HepG2 (cell line): Measurements from ENCODE around the gene FAM118A. TPM values are rescaled to one million over a fixed set of nuclear protein-coding genes. Genes with fewer than 3 reads are reported as not detected.

ENCODE experiments used
- ETV6 ChIP-seq: sonication (generic); formaldehyde crosslinking; conservative IDR thresholded peaks from 2 replicates; pipeline ENCODE4 v1.4.0; 2020; ENCODE audit warnings: missing genetic modification reagents
- HES4 ChIP-seq: sonication (generic); formaldehyde crosslinking; IDR thresholded peaks from 2 replicates; pipeline ENCODE4 v1.9.0; 2021; ENCODE audit warnings: mild to moderate bottlenecking, missing genetic modification reagents, borderline replicate concordance
- HHEX ChIP-seq: IDR thresholded peaks from 2 replicates; pipeline ENCODE4 v1.6.1; 2016; ENCODE audit warnings: control low read depth
- HNF4A ChIP-seq: sonication (generic); formaldehyde crosslinking; IDR thresholded peaks from 2 replicates; pipeline ENCODE4 v1.4.0; 2020; ENCODE audit warnings: missing genetic modification reagents
- MYC ChIP-seq: sonication (generic); formaldehyde crosslinking; IDR thresholded peaks from 2 replicates; pipeline ENCODE4 v1.9.0; 2021; ENCODE audit warnings: missing genetic modification reagents, borderline replicate concordance
- NONO ChIP-seq, 2 experiments: fragments of 450-650 bp in 1 of 2; sonication (generic) in 1 of 2; formaldehyde crosslinking in 1 of 2; IDR thresholded peaks in 1 of 2; conservative IDR thresholded peaks in 1 of 2; 2 replicates each; pipeline versions ENCODE4 v1.6.1 to v1.8.0; 2017 to 2022; ENCODE audit warnings: mild to moderate bottlenecking in 1 of 2, missing genetic modification reagents in 1 of 2, moderate library complexity in 1 of 2
- RAD51 ChIP-seq: fragments of 450-650 bp; IDR thresholded peaks from 2 replicates; pipeline ENCODE4 v1.6.1; 2016; ENCODE audit warnings: borderline replicate concordance
- SIN3B ChIP-seq: fragments of 150-350 bp; IDR thresholded peaks from 2 replicates; pipeline ENCODE4 v1.6.1; 2014; ENCODE audit warnings: low read length
- STAG1 ChIP-seq: sonication (generic); formaldehyde crosslinking; IDR thresholded peaks from 2 replicates; pipeline ENCODE4 v1.4.0; 2020; ENCODE audit warnings: missing genetic modification reagents
- ZBTB20 ChIP-seq: sonication (generic); formaldehyde crosslinking; IDR thresholded peaks from 2 replicates; pipeline ENCODE4 v1.8.1; 2023; ENCODE audit warnings: missing genetic modification reagents, low read depth, mild to moderate bottlenecking, borderline replicate concordance
- ZFX ChIP-seq: sonication (generic); formaldehyde crosslinking; IDR thresholded peaks from 2 replicates; pipeline ENCODE4 v1.4.0; 2020; ENCODE audit warnings: mild to moderate bottlenecking, low read depth, missing genetic modification reagents, moderate library complexity
- ZNF225 ChIP-seq: sonication (generic); formaldehyde crosslinking; IDR thresholded peaks from 2 replicates; pipeline ENCODE4 v1.4.0; 2020; ENCODE audit warnings: mild to moderate bottlenecking, missing genetic modification reagents
- ZNF547 ChIP-seq: sonication (generic); formaldehyde crosslinking; IDR thresholded peaks from 2 replicates; pipeline ENCODE4 v1.5.1; 2020; ENCODE audit warnings: mild to moderate bottlenecking, missing genetic modification reagents
- ZNF713 ChIP-seq: sonication (generic); formaldehyde crosslinking; IDR thresholded peaks from 2 replicates; pipeline ENCODE4 v1.4.0; 2020; ENCODE audit warnings: mild to moderate bottlenecking, missing genetic modification reagents
- polyA plus RNA-seq, 8 experiments: library from polyadenylated mRNA; depleted of rRNA in 3 of 8; stranded (reverse) in 7 of 8; unstranded in 1 of 8; fragments of >200 nt; fragmentation: Illumina TruSeq in 4 of 8; extraction: Trizol in 4 of 8; gene quantifications; 2 replicates each; pipeline versions ENCODE4 v1.2.1 to v1.2.3, GENCODE V29; 2011 to 2016; ENCODE audit warnings: low read depth in 4 of 8, missing spikeins in 1 of 8, mixed read lengths in 1 of 8; ENCODE audit not compliant: insufficient read depth in 1 of 8
- total RNA-seq, 5 experiments: library from RNA; depleted of rRNA; stranded (reverse); fragments of >200 nt; fragmentation: Illumina TruSeq; extraction: Trizol; gene quantifications; 2 replicates each; pipeline ENCODE4 v1.2.3, GENCODE V29; 2016; ENCODE audit warnings: low read depth in 1 of 5
- TF ChIP-seq, protein P1 (sequence below): IDR thresholded peaks from 2 replicates; pipeline ENCODE4 v1.6.1; 2018; ENCODE audit warnings: missing genetic modification reagents, mild to moderate bottlenecking, missing compliant biosample characterization
- TF ChIP-seq, protein P2 (sequence below): IDR thresholded peaks from 2 replicates; pipeline ENCODE4 v1.6.1; 2018; ENCODE audit warnings: missing genetic modification reagents
- TF ChIP-seq, protein P3 (sequence below): IDR thresholded peaks from 2 replicates; pipeline ENCODE4 v1.6.1; 2016; ENCODE audit warnings: low read depth, control low read depth
- TF ChIP-seq, protein P4 (sequence below): sonication (generic); formaldehyde crosslinking; IDR thresholded peaks from 2 replicates; pipeline ENCODE4 v1.4.0; 2020; ENCODE audit warnings: low read depth, missing genetic modification reagents
- TF ChIP-seq, protein P5 (sequence below): sonication (generic); formaldehyde crosslinking; IDR thresholded peaks from 2 replicates; pipeline ENCODE4 v1.5.1; 2020; ENCODE audit warnings: missing genetic modification reagents, mild to moderate bottlenecking, borderline replicate concordance

The FAM118A gene
- total and polyA plus RNA-seq, 2 of the 13 experiments (the other 11 are each of a cell fraction or from before 2014, with no cell fraction given): 36.7 to 48.2 TPM

DNA sequence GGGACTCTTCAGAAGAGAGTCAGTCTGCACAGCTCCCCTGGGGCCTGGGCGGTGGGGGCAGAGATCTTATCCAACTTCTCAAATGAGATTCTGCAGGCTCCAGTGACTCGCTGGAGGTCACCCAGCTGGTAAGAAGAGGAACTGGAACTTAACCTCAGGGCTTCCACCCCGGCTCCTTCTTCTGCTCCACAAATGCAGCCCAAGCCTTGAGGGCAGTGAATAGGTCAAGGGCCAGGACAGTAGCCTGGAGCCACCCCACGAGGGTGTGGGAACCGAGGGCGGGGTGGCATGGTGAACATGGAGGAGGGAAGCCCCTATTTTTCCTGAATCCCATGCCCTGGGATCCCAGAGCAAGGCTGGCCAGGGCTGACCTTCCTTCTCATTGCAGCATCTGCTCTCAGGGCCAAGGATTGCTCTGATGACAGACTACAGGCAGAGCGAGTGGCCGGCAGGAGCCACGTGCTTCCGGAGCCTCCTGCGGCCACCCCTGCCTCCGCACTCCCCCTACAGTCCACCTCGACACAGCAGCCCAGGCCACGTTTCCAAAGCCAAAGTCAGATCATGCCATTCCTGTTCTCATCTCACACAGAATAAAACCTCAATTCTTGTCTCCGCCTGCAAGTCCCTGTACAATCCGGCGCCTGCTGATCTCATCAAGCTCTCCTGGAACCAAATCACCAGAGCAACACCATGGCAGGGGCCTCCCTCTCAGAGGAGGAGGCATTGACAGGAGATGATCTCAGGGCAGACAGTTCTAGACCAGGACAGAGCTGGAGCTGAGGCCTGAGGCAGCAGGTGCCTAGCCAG is 46.1 kb upstream of the FAM118A start (continued):
- TF ChIP-seq, protein P1, sequence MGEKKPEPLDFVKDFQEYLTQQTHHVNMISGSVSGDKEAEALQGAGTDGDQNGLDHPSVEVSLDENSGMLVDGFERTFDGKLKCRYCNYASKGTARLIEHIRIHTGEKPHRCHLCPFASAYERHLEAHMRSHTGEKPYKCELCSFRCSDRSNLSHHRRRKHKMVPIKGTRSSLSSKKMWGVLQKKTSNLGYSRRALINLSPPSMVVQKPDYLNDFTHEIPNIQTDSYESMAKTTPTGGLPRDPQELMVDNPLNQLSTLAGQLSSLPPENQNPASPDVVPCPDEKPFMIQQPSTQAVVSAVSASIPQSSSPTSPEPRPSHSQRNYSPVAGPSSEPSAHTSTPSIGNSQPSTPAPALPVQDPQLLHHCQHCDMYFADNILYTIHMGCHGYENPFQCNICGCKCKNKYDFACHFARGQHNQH (CRISPR knock-in tag): peak; percentile 97
- TF ChIP-seq MYC (CRISPR knock-in tag) (peak; percentile 99), ETV6 (CRISPR knock-in tag) (0 out of 2 replicates have a peak, but pooled peaks have one; percentile 44), ZFX (CRISPR knock-in tag) (peak; percentile 78), NONO (IDR thresholded peaks at IDR 0.05) (no peak), NONO (CRISPR knock-in tag; conservative IDR thresholded peaks at IDR 0.05) (peak; percentile 66), ZNF225 (CRISPR knock-in tag) (peak; percentile 68; the same call in 1 of the 2 replicates), ZBTB20 (peak; percentile 77; the same call in 1 of the 2 replicates), HNF4A (peak; percentile 37), STAG1 (peak; percentile 91), ZNF547 (CRISPR knock-in tag) (peak; percentile 21; the same call in 1 of the 2 replicates), RAD51 (peak; percentile 26; the same call in 1 of the 2 replicates), HHEX (CRISPR knock-in tag) (no peak), SIN3B (no peak), ZNF713 (CRISPR knock-in tag) (peak; percentile 95), HES4 (CRISPR knock-in tag) (0 out of 2 replicates have a peak, but pooled peaks have one; percentile 9)
- TF ChIP-seq, protein P2, sequence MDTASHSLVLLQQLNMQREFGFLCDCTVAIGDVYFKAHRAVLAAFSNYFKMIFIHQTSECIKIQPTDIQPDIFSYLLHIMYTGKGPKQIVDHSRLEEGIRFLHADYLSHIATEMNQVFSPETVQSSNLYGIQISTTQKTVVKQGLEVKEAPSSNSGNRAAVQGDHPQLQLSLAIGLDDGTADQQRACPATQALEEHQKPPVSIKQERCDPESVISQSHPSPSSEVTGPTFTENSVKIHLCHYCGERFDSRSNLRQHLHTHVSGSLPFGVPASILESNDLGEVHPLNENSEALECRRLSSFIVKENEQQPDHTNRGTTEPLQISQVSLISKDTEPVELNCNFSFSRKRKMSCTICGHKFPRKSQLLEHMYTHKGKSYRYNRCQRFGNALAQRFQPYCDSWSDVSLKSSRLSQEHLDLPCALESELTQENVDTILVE (CRISPR knock-in tag): peak; percentile 45; the same call in 1 of the 2 replicates
- TF ChIP-seq, protein P3, sequence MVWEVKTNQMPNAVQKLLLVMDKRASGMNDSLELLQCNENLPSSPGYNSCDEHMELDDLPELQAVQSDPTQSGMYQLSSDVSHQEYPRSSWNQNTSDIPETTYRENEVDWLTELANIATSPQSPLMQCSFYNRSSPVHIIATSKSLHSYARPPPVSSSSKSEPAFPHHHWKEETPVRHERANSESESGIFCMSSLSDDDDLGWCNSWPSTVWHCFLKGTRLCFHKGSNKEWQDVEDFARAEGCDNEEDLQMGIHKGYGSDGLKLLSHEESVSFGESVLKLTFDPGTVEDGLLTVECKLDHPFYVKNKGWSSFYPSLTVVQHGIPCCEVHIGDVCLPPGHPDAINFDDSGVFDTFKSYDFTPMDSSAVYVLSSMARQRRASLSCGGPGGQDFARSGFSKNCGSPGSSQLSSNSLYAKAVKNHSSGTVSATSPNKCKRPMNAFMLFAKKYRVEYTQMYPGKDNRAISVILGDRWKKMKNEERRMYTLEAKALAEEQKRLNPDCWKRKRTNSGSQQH (CRISPR knock-in tag): 0 out of 2 replicates have a peak, but pooled peaks have one; percentile 76
- TF ChIP-seq, protein P4, sequence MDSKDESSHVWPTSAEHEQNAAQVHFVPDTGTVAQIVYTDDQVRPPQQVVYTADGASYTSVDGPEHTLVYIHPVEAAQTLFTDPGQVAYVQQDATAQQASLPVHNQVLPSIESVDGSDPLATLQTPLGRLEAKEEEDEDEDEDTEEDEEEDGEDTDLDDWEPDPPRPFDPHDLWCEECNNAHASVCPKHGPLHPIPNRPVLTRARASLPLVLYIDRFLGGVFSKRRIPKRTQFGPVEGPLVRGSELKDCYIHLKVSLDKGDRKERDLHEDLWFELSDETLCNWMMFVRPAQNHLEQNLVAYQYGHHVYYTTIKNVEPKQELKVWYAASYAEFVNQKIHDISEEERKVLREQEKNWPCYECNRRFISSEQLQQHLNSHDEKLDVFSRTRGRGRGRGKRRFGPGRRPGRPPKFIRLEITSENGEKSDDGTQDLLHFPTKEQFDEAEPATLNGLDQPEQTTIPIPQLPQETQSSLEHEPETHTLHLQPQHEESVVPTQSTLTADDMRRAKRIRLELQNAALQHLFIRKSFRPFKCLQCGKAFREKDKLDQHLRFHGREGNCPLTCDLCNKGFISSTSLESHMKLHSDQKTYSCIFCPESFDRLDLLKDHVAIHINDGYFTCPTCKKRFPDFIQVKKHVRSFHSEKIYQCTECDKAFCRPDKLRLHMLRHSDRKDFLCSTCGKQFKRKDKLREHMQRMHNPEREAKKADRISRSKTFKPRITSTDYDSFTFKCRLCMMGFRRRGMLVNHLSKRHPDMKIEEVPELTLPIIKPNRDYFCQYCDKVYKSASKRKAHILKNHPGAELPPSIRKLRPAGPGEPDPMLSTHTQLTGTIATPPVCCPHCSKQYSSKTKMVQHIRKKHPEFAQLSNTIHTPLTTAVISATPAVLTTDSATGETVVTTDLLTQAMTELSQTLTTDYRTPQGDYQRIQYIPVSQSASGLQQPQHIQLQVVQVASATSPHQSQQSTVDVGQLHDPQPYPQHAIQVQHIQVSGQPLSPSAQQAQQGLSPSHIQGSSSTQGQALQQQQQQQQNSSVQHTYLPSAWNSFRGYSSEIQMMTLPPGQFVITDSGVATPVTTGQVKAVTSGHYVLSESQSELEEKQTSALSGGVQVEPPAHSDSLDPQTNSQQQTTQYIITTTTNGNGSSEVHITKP (CRISPR knock-in tag): no peak
- TF ChIP-seq, protein P5, sequence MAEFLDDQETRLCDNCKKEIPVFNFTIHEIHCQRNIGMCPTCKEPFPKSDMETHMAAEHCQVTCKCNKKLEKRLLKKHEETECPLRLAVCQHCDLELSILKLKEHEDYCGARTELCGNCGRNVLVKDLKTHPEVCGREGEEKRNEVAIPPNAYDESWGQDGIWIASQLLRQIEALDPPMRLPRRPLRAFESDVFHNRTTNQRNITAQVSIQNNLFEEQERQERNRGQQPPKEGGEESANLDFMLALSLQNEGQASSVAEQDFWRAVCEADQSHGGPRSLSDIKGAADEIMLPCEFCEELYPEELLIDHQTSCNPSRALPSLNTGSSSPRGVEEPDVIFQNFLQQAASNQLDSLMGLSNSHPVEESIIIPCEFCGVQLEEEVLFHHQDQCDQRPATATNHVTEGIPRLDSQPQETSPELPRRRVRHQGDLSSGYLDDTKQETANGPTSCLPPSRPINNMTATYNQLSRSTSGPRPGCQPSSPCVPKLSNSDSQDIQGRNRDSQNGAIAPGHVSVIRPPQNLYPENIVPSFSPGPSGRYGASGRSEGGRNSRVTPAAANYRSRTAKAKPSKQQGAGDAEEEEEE (CRISPR knock-in tag): no peak
